GM12891 (cell line): Measurements from ENCODE around the gene ANKRD63.

Experiments used
- POLR2A ChIP-seq: IDR thresholded peaks from 2 replicates; pipeline ENCODE4 v1.6.1; 2011; ENCODE audit warnings: low read depth, low read length, control low read depth
- POLR2AphosphoS5 ChIP-seq: IDR thresholded peaks from 2 replicates; pipeline ENCODE4 v1.6.1; 2011; ENCODE audit warnings: low read depth, low read length, control low read depth
- POU2F2 ChIP-seq: IDR thresholded peaks from 2 replicates; pipeline ENCODE4 v1.6.1; 2011; ENCODE audit warnings: low read depth, mild to moderate bottlenecking, control low read depth, low read length, moderate library complexity
- SPI1 ChIP-seq: IDR thresholded peaks from 2 replicates; pipeline ENCODE4 v1.6.1; 2011; ENCODE audit warnings: low read depth, low read length, control low read depth
- TAF1 ChIP-seq: IDR thresholded peaks from 2 replicates; pipeline ENCODE4 v1.6.1; 2011; ENCODE audit warnings: low read depth, low read length, control low read depth

DNA sequence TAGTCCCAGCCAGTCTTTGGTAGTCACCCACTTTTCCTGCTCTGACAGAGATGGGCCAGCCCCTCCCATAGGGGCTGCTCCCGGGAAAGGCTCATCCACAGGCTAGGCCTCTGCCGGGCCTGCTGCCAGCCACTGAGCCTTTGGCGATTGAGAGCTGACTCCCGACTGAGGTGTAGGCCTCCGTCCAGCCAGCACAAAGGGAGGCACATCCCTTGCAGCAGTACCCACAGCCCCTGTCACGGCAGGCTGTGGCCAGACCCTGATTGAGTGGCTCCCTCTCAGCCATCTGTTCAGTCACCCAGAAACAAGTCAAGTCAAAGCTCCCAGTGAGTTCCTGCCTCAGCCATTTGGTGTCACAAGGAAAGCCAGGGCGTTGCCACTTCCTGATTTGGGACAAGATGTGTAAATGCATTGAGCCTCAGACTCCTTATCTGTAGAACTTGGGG lies 50.2 kb downstream of the ANKRD63 start:
- no peak for TF ChIP-seq POLR2A
- no peak for TF ChIP-seq POLR2AphosphoS5
- no peak for TF ChIP-seq SPI1
- TF ChIP-seq TAF1: no peak
- TF ChIP-seq POU2F2: no peak
